ENCODE data around the gene DUT.

Gene DUT

DNA sequence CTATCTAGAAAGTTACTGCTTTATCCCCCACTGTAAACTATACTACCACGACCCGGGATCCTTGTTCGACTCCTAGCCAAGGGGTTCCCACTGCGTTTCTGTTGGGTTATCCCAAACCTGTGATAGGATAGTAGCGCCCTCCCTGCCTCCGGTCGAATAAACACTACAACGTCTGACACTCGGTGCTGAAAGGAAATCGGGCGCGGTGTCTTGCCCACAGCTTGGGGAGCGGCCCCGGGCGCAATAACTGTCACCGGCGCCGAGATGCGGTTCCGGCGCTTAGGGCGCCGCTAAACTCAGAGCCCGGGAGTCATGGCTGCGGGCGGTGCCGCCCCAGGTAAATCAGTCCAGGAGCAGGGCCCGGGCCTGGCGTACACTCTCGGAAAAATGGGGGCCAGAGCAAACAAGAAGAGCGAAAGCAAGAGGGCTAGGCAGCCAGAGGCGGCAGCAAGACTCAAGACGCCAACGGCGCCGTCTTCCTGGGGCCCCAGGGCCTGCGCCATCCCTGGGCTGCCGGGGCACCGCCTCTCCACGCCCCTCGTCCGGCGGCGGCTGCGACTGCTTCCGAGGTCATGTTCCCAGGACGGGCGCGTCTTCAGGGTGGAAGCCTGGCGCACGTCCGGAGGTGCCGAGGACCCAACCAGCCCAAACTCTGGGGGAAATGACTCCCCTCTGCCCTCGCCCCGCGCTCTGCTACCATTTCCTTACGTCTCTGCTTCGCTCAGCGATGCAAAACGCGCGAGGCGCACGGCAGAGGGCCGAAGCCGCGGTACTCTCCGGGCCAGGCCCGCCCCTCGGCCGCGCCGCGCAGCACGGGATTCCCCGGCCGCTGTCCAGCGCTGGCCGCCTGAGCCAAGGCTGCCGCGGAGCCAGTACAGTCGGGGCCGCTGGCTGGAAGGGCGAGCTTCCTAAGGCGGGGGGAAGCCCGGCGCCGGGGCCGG is at the start of gene DUT:
Gene DUT, plus strand, starts transcription at position 575 of the 941 bp plus-strand sequence. Its CDS starts 87 bp downstream, at position 662.
- peak within 1 kb of the TSS; percentile 96 for H3K27ac ChIP-seq
- TF ChIP-seq, protein P1, sequence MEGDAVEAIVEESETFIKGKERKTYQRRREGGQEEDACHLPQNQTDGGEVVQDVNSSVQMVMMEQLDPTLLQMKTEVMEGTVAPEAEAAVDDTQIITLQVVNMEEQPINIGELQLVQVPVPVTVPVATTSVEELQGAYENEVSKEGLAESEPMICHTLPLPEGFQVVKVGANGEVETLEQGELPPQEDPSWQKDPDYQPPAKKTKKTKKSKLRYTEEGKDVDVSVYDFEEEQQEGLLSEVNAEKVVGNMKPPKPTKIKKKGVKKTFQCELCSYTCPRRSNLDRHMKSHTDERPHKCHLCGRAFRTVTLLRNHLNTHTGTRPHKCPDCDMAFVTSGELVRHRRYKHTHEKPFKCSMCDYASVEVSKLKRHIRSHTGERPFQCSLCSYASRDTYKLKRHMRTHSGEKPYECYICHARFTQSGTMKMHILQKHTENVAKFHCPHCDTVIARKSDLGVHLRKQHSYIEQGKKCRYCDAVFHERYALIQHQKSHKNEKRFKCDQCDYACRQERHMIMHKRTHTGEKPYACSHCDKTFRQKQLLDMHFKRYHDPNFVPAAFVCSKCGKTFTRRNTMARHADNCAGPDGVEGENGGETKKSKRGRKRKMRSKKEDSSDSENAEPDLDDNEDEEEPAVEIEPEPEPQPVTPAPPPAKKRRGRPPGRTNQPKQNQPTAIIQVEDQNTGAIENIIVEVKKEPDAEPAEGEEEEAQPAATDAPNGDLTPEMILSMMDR (IDR thresholded peaks at IDR 0.05), result 0 out of 2 replicates have a peak, but pooled peaks have one; percentile 6
- TF ChIP-seq ZFX (IDR thresholded peaks at IDR 0.05; ENCODE audit: borderline replicate concordance), result no peak

DNA sequence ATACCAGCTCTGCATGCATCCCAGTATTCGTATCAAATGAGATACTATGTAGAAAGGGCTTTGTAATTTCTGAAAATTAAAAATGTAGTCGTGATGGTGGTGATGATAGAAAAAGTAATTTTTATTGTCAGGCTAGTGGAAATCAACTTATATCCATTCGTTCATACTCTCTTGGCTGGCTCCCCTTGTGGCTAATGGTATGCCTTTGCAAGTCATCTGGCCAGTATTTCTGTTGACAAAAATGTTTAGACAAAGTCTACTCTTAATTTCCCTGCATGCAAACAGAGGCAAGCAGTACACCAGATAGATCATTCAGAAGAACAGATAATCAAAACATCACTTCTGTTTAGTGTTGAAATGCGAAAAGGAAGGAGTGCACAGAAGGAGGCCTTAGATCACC is 49.6 kb upstream of the DUT start:
- H3K27ac ChIP-seq, result no peak overlapping the region
- TF ChIP-seq, protein P1 (IDR thresholded peaks at IDR 0.05), result no peak
- no peak for TF ChIP-seq ZFX (IDR thresholded peaks at IDR 0.05; ENCODE audit: borderline replicate concordance)

DNA sequence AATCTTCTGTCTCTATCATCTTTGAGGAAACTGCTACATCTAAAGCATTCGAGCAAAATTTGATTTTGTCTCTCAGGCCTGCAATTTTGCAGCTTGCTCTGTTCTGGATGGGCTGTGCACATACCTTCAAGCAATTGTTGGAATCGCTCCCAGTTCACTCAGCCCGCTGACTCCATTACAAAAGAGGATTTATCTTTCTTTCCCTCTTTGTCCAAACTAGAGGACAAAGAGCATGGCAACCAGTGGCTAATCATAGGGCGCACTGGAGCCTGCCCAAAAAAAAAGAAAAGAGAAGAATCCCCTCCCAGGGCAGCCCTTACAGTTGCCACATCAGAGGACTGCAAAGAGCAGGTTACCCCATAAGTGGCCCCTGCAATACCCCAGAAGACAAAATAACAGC is 49.0 kb upstream of the DUT start:
- no peak overlapping the region for H3K27ac ChIP-seq
- TF ChIP-seq, protein P1 (IDR thresholded peaks at IDR 0.05), result no peak
- TF ChIP-seq ZFX (IDR thresholded peaks at IDR 0.05; ENCODE audit: borderline replicate concordance), result no peak

DNA sequence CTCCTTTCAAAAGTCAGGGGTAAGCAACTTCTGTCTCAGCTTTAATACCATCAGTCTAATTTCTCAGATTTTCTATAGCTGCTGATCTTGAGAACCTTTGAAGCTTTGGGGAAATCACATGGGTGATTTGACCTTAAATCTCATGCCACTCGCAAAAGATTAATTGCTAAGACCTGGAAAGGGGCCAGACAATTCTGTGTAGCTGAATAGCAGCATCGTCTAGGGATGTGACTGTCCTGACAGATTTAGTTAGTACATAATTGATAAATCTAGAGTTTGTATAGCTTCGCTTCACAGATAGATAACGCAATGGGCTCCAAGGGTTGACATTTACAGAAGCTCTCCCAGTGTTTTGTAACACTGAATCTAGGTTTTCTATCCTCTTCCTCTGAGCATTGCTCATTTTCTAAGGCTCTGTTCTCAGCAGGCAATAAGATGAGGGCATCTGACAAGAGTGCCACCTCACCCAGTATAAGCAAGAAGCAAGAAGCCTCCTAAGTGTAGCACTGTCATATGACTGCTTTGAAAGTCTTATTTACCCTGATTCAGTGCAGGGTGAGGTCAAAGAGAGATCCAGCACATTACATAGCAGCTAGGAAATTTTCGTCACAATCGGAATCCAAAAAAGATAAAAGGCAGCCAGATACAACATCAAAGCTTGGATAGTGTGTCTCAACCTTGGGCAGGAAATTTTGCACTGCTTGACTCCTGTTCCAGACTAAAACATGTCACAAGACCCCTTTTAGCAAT is 47.7 kb upstream of the DUT start:
- no peak for TF ChIP-seq ZFX (IDR thresholded peaks at IDR 0.05; ENCODE audit: borderline replicate concordance)
- TF ChIP-seq, protein P1 (IDR thresholded peaks at IDR 0.05), result no peak
- no peak overlapping the region for H3K27ac ChIP-seq

DNA sequence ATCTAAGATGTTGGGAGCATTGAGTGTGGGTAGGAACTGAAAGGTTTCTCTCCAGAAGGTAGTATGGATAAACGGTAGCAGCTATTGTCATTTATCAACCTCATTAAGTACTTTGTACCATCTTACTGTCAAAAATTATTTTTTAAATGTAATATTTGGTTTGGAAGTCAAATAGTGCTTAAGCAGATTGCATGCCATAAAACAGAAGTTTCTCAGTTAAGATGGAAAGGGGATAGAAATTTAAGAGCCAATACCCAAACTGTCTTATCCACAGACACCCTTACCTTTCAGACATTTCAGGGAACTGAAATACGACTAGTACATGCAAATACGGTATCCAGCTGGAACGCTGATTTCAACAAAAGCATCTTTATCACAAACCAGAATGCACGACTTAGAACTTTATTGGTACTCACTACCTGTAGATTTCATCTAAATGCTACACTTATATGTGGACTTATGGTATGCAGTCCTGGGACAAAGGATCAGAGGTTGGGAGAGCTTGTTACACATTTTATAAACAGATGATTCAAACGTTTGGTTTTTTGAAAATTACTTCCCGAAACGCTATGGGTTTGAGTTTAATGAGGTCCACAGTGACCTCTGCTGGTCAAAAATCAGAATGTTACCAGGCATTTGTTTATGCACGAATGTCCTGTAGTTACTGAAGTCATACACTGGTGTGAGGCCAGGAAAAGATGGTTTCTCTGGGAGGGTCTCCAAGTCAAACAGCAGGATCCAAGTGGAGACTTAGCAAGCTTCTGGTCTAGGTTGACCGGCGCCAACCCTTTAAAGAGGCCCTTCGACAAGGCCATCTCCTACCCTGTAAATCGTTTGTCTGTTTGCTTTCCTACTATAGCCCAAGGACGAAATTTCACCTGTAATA is 45.7 kb upstream of the DUT start:
- TF ChIP-seq, protein P1 (IDR thresholded peaks at IDR 0.05), result peak; percentile 79
- no peak for TF ChIP-seq ZFX (IDR thresholded peaks at IDR 0.05; ENCODE audit: borderline replicate concordance)
- H3K27ac ChIP-seq, result peak overlapping the region; percentile 19; the same call in 1 of the 2 replicates

DNA sequence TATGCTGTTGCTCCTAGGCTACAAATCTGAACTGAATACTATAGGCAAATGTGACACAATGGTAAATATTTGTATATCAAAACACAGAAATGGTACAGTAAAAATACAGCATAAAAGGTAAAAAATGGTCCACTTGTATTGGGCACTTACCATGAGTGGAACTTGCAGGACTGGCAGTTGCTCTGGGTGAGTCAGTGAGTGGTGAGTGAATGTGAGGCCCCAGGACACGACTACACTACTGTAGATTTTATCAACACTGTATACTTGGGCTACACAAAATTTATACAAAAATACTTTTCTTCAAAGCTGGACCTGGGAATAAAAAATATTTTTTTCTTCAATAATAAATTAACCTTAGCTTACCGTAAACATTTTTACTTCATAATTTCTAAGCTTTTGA is 41.6 kb upstream of the DUT start:
- TF ChIP-seq, protein P1 (IDR thresholded peaks at IDR 0.05), result no peak
- no peak for TF ChIP-seq ZFX (IDR thresholded peaks at IDR 0.05; ENCODE audit: borderline replicate concordance)
- no peak overlapping the region for H3K27ac ChIP-seq
